AG04449 (cell line): Measurements from ENCODE around the gene RTF1.

Experiments used
- CTCF ChIA-PET: fragments of 350-600 bp; formaldehyde crosslinking; extraction: SDS; loops from one replicate; lab custom pipeline; 2021; ENCODE audit warnings: antibody characterized with exemption; lab: Yijun Ruan, JAX
- POLR2A ChIA-PET: fragments of 400-600, 350-600 bp; formaldehyde crosslinking; extraction: SDS; loops from one replicate; lab custom pipeline; 2020; ENCODE audit warnings: antibody characterized with exemption, inconsistent platforms; lab: Yijun Ruan, JAX
- DNase-seq: peaks from one replicate; pipeline ENCODE4 v3.0.0-alpha.2; 2010; ENCODE audit warnings: low read depth, low spot score
- H3K4me3 ChIP-seq: 2 replicates; pipeline ENCODE4 v1.5.1; 2011; ENCODE audit warnings: low read depth, mild to moderate bottlenecking, control low read depth, low read length
- CTCF ChIP-seq: IDR thresholded peaks from one replicate; pipeline ENCODE4 v1.5.1; 2011; ENCODE audit warnings: mild to moderate bottlenecking, moderate library complexity, low read length, control low read depth, inconsistent platforms; ENCODE audit not compliant: insufficient read depth; ENCODE audit errors: missing control alignments

Gene RTF1

GRCh38 chr15:41489641-41490040 is 72.7 kb downstream of the RTF1 start:
- TF ChIP-seq CTCF = no peak
- no peak for DNase-seq
- CTCF ChIA-PET = no interaction called here
- no peak overlapping the region for H3K4me3 ChIP-seq
- POLR2A ChIA-PET = no interaction called here

- ChIA-PET POLR2A (no interaction called here), CTCF (no interaction called here)
- peak; percentile 85 for DNase-seq
- TF ChIP-seq CTCF = no peak
- H3K4me3 ChIP-seq = no peak overlapping the region
These were observed 73.5 kb downstream of the RTF1 start for GRCh38 chr15:41490355-41490754.

- ChIA-PET CTCF (no interaction called here), POLR2A (no interaction called here)
- no peak overlapping the region for H3K4me3 ChIP-seq
- DNase-seq = no peak
- TF ChIP-seq CTCF = no peak
These were observed 75.0 kb downstream of the RTF1 start for GRCh38 chr15:41491889-41492288.

- DNase-seq = no peak
- H3K4me3 ChIP-seq = peak overlapping the region; percentile 59
- POLR2A ChIA-PET = interaction anchor here (0.6 to 1.0 kb wide), 3 partner anchors 40 to 51 kb away, joined by 3 to 4 read pairs (median 3); partner anchors contain the start of gene RPAP1
- CTCF ChIA-PET = interaction anchor here (1.2 to 1.6 kb wide), 2 partner anchors 11 to 27 kb away, joined by 4 read pairs; no protein-coding TSS in a partner anchor
- no peak for TF ChIP-seq CTCF
These were observed 75.8 kb downstream of the RTF1 start for GRCh38 chr15:41492597-41493204.

- ChIA-PET POLR2A (interaction anchor here (0.6 to 1.0 kb wide), 3 partner anchors 41 to 51 kb away, joined by 3 to 4 read pairs (median 3); partner anchors contain the start of gene RPAP1), CTCF (interaction anchor here (0.7 to 1.6 kb wide), 3 partner anchors 10 to 27 kb away, joined by 3 to 4 read pairs (median 4); no protein-coding TSS in a partner anchor)
- DNase-seq = no peak
- peak within 1 kb of the TSS; percentile 59 for H3K4me3 ChIP-seq
- no peak for TF ChIP-seq CTCF
These were observed 76.5 kb downstream of the RTF1 start, which contains the start of gene ITPKA for GRCh38 chr15:41493205-41493901. Gene ITPKA, plus strand, starts transcription at chr15:41493874. Its CDS starts 54 bp downstream, at chr15:41493928.

- no peak for TF ChIP-seq CTCF
- ChIA-PET POLR2A (interaction anchor here (1.0 kb wide), 1 partner anchor 41 kb away, joined by 3 read pairs; no protein-coding TSS in a partner anchor), CTCF (interaction anchor here (0.7 to 1.6 kb wide), 3 partner anchors 10 to 28 kb away, joined by 3 to 4 read pairs (median 4); no protein-coding TSS in a partner anchor)
- H3K4me3 ChIP-seq = peak overlapping the region; percentile 59
- DNase-seq = no peak
These were observed 77.0 kb downstream of the RTF1 start for GRCh38 chr15:41493902-41494189.
